IPS-11a (cell line): Measurements from ENCODE around the gene GLIS2.
"Not testable (repeated sequence)": the region's sequence is repeated elsewhere in the genome, so short reads cannot be mapped to it uniquely, and the experiment has no call there.

Experiments
- H3K4me3 ChIP-seq: one replicate; pipeline ENCODE4 v1.5.1; 2013; ENCODE audit warnings: low read depth, low read length, control low read depth

GLIS2 gene

DNA sequence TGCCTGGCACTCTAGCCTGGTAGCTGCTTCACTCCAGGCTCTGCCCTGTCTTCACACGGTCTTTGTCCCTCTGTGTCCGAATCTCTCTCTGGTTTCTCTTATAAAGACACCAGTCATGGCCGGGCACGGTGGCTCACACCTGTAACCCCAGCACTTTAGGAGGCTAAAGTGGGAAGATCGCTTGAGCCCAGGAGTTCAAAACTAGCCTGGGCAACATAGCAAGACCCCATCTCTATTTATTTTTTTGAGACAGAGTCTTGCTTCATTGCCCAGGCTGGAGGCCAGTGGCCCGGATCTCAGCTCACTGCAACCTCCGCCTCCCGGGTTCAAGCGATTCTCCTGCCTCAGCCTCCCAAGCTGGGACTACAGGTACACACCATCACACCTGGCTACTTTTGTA is 17.8 kb downstream of the GLIS2 start:
- not testable (repeated sequence) for H3K4me3 ChIP-seq

DNA sequence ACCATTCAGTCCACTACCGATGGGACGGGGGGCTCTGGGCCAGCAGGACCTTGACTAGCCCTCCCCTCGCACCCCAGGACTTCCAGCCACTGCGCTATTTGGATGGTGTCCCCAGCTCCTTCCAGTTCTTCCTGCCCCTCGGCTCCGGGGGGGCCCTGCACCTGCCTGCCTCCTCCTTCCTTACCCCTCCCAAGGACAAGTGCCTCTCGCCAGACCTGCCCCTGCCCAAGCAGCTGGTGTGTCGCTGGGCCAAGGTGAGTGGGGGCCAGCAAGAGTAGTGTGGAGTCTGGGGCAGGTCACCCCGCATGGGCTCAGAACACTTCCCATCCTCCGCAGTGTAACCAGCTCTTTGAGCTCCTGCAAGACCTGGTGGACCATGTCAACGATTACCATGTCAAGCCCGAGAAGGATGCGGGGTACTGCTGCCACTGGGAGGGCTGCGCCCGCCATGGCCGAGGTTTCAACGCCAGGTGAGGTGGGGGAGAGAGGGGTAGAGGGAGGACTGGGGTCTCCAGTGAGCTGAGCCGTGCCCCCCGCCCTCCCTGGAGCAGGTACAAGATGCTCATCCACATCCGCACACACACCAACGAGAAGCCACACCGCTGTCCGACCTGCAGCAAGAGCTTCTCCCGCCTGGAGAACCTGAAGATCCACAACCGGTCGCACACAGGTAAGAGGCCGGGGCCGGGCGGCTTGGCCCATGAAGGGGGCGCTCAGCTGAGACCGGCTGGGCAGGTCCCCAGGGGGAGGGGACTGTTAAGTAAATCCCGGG is 19.0 kb downstream of the GLIS2 start:
- no peak overlapping the region for H3K4me3 ChIP-seq

DNA sequence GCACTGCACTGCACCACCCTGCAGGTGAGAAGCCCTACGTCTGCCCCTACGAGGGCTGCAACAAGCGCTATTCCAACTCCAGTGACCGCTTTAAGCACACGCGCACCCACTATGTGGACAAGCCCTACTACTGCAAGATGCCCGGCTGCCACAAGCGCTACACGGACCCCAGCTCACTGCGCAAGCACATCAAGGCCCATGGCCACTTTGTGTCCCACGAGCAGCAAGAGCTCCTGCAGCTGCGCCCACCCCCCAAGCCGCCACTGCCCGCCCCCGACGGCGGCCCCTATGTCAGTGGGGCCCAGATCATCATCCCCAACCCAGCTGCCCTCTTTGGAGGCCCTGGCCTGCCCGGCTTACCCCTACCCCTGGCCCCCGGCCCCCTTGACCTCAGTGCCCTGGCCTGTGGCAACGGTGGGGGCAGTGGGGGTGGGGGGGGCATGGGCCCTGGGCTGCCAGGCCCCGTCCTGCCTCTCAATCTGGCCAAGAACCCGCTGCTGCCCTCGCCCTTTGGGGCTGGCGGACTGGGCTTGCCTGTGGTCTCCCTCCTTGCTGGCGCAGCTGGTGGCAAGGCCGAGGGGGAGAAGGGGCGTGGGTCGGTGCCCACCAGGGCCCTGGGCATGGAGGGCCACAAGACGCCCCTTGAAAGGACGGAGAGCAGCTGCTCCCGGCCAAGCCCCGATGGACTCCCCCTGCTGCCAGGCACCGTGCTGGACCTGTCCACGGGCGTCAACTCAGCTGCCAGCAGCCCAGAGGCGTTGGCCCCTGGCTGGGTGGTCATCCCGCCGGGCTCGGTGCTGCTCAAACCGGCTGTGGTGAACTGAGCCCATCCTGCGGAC is 21.1 kb downstream of the GLIS2 start:
- H3K4me3 ChIP-seq = no peak overlapping the region

DNA sequence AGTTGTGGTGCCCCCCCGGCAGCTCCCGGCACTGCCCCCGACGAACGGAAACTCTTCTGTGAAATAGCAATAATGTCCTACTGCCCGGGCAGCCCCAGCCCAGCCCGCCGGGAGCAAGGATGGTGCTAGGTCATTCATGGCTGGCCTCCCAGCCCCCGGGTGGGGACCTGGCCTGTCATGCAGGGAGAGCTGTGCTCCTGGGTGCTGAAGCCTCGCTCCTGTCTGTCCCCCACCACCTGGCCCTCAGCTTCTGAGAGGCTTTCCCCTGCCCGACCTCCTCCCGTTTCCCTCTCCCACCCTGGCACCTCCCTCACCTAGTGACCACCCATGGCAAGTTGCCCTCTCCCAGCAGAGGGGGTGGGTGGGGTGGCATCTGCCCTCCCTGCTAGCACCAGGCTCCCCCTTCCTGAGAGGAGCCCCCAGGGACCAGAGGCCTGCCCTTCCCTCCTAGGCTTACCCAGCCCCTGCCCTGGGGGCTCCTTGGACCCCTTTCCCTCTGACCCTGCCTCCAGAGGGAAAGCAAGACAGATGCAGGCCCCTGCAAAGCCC is 21.7 kb downstream of the GLIS2 start:
- H3K4me3 ChIP-seq = no peak overlapping the region

DNA sequence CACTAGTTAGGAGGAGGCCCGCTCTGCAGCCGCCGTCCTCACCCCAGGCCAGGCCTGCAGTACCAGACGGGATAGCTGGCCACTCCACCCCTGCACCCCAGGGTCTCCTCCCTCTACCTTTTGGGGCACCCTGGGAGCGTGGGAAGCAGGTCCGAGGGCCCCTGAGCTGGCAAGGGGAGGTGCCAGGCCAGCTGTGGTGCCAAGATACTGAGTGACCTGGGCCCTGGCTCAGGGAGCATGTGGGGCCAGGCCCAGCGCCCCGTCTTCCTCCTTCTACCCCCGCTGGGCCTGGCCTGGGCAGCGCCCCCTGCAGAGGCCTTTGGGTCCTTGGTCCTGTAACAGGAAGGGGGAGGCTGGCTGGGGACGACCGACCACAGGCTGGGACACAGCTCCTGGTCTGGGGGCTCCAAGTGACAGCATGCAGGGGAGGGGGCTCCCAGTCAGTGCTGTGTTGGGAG is 22.3 kb downstream of the GLIS2 start:
- no peak overlapping the region for H3K4me3 ChIP-seq

DNA sequence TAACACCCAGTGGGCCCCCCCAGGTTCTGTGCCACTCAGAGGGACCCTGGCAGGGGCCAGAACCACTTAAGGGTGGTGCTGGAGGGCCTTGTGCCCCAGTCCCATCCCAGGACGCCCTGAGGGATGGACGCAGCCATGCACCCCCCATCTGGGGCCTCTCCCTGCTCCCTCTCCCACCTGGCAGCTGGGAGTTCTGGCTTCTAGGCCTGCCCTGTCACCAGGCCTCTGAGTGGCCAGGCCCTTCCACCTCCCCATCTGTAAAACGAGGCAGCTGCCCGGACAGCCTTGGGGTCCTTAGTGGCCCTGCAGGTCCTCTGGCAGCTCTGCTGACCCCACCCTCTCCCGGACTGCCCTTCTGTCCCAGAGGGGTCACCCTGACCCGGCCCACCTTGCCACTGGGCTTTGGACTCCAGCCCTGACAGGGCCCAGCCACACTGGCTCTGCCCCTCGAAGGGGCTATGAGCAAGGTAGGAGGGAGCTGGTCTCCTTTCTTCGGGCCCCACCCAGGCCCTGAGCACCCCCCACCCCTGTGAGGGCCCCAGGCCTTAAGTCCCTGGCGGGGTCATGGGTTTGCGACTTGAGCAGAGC is 22.9 kb downstream of the GLIS2 start:
- H3K4me3 ChIP-seq = no peak overlapping the region

DNA sequence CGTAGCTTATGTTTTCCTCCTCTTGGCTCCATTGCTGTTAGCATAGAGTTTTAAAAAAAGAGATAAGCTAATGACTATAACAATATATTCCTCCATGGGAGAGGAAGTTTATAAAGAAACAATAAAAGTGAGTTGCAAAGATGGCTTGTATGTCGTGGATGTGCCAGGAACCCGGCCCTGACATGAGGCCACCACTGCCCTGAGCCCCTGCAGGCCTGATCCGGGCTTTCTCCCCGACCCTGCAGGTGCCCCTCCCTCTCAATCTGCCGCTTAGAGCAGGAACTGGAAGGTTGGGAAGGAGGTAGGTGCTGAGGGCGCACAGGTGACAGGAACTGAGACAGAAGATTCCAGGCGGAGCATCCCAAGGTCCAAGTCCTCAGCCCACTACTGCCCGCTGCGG is 23.6 kb downstream of the GLIS2 start:
- no peak overlapping the region for H3K4me3 ChIP-seq

DNA sequence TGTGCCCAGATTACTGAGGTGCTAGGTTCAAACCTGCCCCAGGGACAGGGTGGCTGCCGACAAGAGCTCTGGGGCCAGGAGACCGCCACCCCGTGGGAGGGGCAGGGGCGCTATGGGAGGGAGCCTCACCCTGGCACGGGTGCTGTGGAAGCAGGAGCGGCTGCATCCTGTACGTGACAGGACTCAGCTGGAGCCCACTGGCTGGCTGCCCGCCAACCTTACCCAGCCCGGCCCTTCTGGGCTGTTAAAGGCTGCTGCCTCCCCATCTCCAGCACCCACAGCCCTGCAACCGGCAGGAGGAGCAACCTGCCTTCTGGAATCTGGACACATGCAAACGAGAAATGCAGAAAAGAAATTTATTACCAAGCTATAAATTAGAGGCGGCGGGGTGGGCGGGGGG is 24.0 kb downstream of the GLIS2 start:
- H3K4me3 ChIP-seq = no peak overlapping the region

DNA sequence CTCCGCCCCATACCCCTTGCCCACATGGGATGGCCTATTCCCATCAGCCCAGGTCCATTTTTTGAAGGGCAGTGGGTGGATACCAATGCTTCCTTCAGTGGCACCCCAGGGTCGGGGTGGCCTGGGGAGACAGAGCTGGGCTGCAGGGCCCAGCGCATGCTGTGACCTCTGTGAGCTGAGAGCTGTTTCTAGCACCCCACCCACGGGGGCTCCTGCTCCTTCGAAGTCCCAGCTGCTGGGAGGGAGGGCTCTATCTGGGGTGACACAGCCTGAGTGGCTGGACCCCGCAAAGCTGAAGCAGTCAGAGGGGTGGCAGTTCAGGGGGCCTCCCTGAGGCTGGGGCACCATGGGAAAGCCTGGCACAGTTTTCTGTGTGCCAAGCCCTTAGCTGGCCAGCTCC is 24.6 kb downstream of the GLIS2 start:
- no peak overlapping the region for H3K4me3 ChIP-seq

DNA sequence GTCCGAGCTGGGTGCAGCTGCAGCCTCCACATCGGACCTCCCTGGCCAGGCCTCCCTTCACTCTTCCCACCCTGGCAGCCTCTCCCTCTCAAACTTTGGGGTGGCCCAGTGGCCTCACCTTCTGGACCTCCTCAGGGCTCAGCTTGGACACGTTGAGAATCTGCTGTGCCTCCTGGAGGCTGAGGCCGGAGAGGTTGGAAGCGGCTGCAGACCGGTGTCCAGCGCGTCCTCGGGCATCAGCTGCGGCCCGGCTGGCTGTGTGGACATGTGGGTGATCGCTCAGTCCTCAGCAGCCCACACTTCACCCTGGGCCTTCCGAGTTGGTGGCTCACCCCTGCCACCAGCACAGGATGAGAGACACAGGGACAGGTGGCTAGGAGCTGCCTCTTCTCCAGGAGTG is 25.4 kb downstream of the GLIS2 start:
- no peak overlapping the region for H3K4me3 ChIP-seq

DNA sequence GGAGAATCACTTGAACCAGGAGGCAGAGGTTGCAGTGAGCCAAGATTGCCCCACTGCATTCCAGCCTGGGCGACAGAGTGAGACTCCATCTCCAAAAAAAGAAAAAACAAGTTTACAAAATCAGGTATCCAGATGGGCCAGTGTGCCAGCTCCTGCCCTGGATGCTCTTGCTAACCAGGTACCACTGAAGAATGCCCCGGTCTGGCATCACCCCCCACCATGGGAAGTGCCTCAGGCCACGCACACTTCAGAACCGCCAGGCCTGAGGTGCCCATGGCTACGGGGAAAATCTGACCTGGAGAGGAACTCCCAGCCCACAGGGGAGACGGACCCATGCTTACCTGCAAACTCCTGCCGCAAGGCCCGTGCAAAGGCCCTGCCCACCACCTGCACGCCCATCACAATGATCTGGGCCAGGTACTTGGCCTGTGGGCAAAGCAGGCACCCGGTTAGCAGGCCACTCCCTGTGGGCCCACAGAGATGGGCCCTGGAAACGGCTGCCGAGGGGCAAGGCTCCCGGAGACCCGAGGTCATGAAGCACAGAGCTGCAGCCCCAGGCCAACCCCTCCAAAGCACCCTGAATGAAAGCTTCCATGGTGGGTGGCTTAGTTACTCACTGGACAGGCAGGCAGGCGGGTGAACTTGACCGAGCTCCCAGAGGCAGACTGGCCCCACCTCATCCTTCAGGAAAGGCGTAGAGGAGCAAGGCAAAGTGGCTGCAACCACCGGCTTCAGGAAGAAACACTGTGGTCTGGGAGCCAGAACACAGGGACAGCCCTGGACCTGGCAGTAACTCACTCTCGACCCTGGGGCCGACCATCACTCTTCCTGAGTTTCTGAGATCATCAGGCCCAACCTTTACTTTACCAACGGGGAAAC is 27.2 kb downstream of the GLIS2 start:
- no peak overlapping the region for H3K4me3 ChIP-seq

DNA sequence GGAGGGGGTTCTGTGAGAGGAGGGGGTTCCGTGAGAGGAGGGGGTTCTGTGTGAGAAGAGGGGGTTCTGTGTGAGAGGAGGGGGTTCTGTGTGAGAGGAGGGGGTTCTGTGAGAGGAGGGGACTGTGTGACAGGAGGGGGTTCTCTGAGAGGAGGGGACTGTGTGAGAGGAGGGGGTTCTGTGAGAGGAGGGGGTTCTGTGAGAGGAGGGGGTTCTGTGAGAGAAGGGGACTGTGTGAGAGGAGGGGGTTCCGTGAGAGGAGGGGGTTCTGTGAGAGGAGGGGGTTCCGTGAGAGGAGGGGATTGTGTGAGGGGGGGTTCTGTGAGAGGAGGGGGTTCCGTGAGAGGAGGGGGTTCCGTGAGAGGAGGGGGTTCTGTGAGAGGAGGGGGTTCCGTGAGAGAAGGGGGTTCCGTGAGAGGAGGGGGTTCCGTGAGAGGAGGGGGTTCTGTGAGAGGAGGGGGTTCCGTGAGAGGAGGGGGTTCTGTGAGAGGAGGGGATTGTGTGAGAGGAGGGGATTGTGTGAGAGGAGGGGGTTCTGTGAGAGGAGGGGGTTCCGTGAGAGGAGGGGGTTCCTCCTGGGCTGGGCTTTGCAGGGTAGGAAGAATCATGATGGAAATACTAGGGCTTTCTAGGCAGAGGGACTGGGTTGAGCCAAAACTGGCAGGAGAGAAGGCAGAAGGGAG is 28.6 kb downstream of the GLIS2 start:
- H3K4me3 ChIP-seq = not testable (repeated sequence)

DNA sequence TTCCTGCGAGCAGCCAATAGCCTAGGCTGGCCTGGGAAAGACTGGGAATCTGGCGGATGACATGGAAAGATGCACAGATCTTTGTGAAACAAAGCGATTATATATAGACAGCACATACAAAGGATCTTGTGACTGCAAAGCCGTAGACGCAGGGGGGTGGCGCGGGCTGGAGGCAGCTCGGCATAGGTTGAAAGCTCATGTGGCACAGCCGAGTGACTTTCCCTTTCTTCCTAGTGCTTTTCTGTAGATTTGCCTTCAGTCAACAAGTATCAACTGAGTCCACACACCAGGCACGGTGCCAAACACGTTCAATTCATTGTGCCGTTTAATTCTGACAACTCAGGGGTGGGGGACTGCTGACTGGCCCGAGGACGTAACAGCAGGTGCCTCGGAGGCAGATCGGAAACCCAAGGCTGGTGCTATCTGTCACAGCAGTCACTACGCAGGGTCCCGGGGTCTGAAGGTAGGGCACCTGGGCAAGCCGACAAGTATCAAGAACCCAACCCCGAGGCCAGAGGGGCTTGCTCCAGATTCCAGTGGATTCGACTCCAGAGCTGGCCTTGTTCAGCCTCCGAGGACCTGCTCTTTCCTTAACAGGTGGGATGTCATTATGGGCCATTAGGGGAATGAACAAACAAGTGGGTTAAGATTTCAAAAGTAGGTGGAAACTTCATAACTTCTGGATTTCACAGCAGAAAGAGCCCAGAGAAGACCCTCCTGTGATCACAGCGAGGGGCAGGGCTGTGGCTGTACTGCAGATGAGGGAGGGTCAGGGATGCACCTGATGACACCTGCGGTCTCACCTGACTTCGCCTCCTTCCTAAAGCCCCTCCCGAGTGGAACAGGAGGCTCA is 29.3 kb downstream of the GLIS2 start:
- no peak overlapping the region for H3K4me3 ChIP-seq

DNA sequence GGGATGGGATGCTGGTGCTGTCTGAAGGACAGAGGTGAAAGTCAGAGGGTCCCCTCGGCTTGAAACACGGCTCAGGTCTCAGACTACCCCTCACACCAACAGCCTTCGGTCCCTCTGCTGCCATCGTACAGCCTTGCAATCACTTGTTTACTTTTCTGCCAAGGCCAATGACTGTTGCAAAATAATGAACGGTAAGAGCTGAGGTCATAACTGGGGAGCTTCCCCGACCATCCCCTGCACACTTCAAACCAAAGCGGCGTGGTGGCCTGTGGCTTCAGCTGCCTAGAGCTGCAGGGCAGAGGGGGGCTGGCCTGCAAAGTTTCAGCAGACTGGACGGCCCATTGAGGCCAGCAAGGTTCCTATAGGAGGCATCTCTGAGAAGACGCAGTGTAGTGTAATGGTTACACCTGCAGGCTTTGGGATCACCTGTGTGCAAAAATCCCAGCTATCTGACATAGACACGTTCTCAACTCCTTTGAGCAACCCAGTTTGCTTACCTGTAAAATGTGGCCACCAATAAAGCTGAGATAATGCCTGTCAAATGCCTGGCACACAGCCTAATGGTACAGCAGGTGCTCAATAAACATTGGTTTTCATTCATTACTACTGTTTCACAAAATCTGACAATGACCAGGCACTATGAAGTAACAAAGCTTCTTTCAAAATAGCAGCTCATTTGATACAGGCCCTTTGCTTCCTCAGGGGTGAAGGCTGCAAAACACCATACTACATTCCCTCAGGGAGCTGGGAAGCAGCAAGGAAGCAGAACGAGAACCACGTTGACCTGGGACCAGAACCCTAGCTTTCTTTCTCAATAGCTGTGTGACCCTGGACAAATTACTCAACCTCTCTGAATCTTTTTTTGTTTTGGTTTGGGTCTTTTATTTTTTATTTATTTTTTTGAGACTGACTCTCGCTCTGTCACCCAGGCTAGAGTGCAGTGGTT is 30.2 kb downstream of the GLIS2 start:
- H3K4me3 ChIP-seq = no peak overlapping the region

DNA sequence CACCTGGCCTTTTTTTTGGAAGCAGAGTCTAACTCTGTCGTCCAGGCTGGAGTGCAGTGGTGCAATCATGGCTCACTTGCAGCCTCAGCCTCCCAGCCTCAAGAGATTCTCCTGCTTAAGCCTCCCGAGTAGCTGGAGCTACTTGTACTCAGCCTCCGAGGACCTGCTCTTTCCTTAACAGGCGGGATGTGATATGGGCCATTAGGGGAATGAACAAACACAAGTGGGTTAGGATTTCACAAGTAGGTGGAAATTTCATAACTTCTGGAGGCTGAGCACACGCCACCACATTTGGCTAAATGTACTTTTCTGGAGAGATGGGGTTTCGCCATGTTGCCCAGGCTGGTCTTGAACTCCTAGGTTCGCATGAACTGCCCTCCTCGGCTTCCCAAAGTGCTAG is 31.1 kb downstream of the GLIS2 start:
- H3K4me3 ChIP-seq = no peak overlapping the region

DNA sequence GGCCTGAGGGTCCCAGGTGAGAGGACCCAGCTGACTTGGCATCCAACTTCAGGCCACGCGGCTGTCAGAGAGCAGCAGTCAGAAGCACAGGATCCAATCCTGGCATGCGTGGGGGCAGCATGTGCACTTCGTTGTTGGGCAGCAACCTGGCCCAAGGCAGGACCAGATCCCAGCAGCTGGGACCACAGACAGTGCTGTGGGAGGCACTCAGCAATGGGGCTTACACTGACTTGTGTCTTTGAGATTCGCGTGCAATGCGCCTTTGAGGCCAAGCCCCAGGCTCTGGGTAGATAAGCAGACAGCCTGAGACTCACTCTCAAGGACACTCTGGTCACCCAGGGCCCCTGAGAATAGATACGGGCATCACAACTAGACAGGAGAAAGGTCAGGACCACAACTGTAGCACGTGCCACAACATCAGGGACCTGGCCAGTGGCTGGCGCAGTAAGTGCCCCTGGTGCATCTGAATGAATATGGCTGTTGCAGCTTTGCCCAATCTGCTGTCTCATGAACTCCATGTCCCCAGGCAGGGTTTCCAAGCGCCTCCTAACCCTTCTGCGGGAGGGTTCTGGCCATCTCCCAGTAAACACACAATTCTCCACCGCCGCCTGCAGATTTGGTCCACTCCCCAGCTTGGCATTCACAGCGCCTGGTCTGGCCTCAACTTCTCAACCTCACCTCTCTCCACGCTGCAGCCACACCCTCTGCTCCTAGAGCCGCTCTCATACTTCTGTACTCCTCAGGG is 32.1 kb downstream of the GLIS2 start:
- no peak overlapping the region for H3K4me3 ChIP-seq

DNA sequence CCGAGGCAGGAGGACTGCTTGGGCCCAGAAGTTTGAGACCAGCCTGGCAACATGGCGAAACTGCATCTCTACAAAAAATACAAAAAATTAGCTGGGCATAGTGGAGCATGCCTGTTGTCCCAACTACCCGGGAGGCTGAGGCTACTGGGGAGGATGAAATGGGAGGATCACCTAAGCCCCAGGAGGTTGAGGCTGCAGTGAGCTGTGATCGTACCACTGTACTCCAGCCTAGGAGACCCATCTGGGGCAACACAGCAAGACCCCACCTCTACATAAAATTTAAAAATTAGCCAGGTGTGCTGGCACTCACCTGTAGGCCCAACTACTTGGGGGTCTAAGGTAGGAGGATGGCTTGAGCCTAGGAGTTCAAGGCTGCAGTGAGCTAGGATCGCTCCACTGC is 33.5 kb downstream of the GLIS2 start:
- H3K4me3 ChIP-seq = no peak overlapping the region
